GM06990 (cell line): Measurements from ENCODE around the gene DHRS1.
"Not testable (repeated sequence)": the region's sequence is repeated elsewhere in the genome, so short reads cannot be mapped to it uniquely, and the experiment has no call there.

Experiments
- DNase-seq: peaks from one replicate; pipeline ENCODE4 v3.0.0-alpha.2; 2011; ENCODE audit not compliant: insufficient read length; ENCODE audit errors: extremely low read depth
- H3K27me3 ChIP-seq: replicated peaks from 2 replicates; pipeline ENCODE4 v1.6.0; 2011; ENCODE audit warnings: low read length; ENCODE audit not compliant: control insufficient read depth, insufficient read depth
- H3K36me3 ChIP-seq: 2 replicates; pipeline ENCODE4 v1.5.1; 2011; ENCODE audit warnings: low read length; ENCODE audit not compliant: control insufficient read depth, insufficient read depth
- H3K4me3 ChIP-seq: replicated peaks from 2 replicates; pipeline ENCODE4 v1.5.1; 2011; ENCODE audit warnings: low read depth, mild to moderate bottlenecking, control low read depth, low read length
- TF ChIP-seq, protein P1 (sequence below): IDR thresholded peaks from 2 replicates; pipeline ENCODE4 v1.5.1; 2011; ENCODE audit warnings: low read length, control low read depth, mild to moderate bottlenecking, inconsistent platforms; ENCODE audit not compliant: insufficient read depth, poor library complexity, severe bottlenecking

Gene DHRS1

GRCh38 chr14:24330973-24331674 is 31.5 kb upstream of the DHRS1 start:
- TF ChIP-seq, protein P1, sequence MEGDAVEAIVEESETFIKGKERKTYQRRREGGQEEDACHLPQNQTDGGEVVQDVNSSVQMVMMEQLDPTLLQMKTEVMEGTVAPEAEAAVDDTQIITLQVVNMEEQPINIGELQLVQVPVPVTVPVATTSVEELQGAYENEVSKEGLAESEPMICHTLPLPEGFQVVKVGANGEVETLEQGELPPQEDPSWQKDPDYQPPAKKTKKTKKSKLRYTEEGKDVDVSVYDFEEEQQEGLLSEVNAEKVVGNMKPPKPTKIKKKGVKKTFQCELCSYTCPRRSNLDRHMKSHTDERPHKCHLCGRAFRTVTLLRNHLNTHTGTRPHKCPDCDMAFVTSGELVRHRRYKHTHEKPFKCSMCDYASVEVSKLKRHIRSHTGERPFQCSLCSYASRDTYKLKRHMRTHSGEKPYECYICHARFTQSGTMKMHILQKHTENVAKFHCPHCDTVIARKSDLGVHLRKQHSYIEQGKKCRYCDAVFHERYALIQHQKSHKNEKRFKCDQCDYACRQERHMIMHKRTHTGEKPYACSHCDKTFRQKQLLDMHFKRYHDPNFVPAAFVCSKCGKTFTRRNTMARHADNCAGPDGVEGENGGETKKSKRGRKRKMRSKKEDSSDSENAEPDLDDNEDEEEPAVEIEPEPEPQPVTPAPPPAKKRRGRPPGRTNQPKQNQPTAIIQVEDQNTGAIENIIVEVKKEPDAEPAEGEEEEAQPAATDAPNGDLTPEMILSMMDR, result no peak
- no peak overlapping the region for H3K4me3 ChIP-seq
- no peaks in the 10 kb centered on the region; the same call in 1 of the 2 replicates for H3K36me3 ChIP-seq
- H3K27me3 ChIP-seq, result no peaks in the 10 kb centered on the region; the same call in none of the 2 replicates
- no peak for DNase-seq

DNA sequence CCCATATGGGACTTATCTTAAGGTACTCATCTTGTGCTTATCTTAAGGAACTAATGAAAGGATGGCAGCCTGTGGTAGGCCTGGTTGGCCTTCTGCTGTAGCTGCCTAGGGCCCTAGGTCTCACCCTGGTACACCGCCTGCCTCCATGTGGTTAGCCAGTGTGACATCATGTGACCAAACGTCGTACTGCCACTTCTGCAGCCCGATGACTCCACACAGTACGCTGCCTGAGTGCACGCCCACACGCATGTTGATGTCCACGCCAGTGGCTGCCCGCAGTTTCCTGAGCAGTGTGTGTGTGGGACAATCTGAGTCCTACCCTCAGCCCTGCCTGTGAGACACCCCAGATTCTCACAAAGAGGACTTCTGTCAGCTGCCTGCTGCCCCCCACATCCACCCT is 30.2 kb upstream of the DHRS1 start:
- Histone ChIP-seq H3K4me3 (no peak overlapping the region), H3K27me3 (no peaks in the 10 kb centered on the region; the same call in none of the 2 replicates), H3K36me3 (no peaks in the 10 kb centered on the region)
- TF ChIP-seq, protein P1, result no peak
- no peak for DNase-seq

- no peaks in the 10 kb centered on the region; the same call in none of the 2 replicates for H3K27me3 ChIP-seq
- no peak overlapping the region for H3K4me3 ChIP-seq
- H3K36me3 ChIP-seq, result no peaks in the 10 kb centered on the region
- TF ChIP-seq, protein P1, result no peak
- DNase-seq, result no peak
Measured at GRCh38 chr14:24329073-24329663, 29.6 kb upstream of the DHRS1 start.

DNA sequence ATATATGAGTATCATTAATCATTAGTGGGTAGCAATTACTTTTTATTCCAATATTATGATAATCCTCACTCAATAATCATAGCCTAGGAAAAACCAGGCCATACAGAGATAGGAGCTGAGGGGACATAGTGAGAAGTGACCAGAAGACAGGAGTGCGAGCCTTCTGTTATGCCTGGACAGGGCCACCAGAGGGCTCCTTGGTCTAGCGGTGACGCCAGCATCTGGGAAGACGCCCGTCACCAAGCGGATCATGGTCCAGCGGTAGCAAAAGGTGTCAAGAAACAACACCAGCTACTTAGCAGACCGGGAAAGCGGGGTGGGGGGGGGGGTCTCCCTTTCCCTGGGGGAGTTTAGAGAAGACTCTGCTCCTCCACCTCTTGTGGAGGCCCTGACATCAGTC is 28.3 kb upstream of the DHRS1 start:
- not testable (repeated sequence) for H3K36me3 ChIP-seq, DNase-seq, H3K27me3 ChIP-seq, H3K4me3 ChIP-seq
- TF ChIP-seq, protein P1, result peak; percentile 31

DNA sequence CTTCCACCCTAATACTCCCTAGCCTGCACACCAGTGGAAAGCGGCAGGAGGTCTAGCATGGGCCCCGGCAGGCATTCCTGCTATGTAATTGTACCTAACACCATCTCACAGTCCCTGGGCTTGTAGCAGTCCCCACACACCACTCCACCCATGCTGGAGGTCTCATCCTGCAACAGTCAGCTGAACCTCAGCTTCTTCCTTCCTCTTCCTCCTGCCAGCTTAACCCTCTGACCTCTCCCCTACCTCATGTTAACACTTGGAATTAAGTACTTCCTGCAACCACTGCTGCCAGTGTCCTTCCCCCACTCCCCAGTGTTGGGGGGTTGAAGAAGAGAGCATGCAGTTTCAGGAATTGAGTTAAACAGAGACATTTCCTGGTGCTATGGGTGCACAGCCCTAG is 27.7 kb upstream of the DHRS1 start:
- Histone ChIP-seq H3K27me3 (no peaks in the 10 kb centered on the region; the same call in 1 of the 2 replicates), H3K4me3 (no peak overlapping the region), H3K36me3 (no peaks in the 10 kb centered on the region)
- TF ChIP-seq, protein P1, result no peak
- no peak for DNase-seq
